ENCODE results near the gene FRAT1.
A peak's percentile ranks its signal among the peaks of the same experiment; 100 is the strongest.

Gene FRAT1

GRCh38 chr10:97360705-97361536 is 41.9 kb downstream of the FRAT1 start:
- ChIA-PET POLR2A (ENCODE audit: low non-redundant PET) (no interaction called here), CTCF (no interaction called here)
- DNase-seq (ENCODE audit: low spot score), result no peak
- TF ChIP-seq CTCF (conservative IDR thresholded peaks at IDR 0.05; ENCODE audit: low read depth), result no peak
- H3K27ac ChIP-seq, result no peak overlapping the region

- POLR2A ChIA-PET (ENCODE audit: low non-redundant PET), result no interaction called here
- CTCF ChIA-PET, result no interaction called here
- no peak for TF ChIP-seq CTCF (conservative IDR thresholded peaks at IDR 0.05; ENCODE audit: low read depth)
- DNase-seq (ENCODE audit: low spot score), result no peak
- no peak overlapping the region for H3K27ac ChIP-seq
Observed at GRCh38 chr10:97361537-97361901, 42.4 kb downstream of the FRAT1 start.

GRCh38 chr10:97362310-97363033 is 43.4 kb downstream of the FRAT1 start:
- no peak for TF ChIP-seq CTCF (conservative IDR thresholded peaks at IDR 0.05; ENCODE audit: low read depth)
- DNase-seq (ENCODE audit: low spot score), result no peak
- no peak overlapping the region for H3K27ac ChIP-seq
- POLR2A ChIA-PET (ENCODE audit: low non-redundant PET), result interaction anchor here (0.6 kb wide), 1 partner anchor 412 kb away, joined by 3 read pairs; no protein-coding TSS in a partner anchor
- CTCF ChIA-PET, result no interaction called here

GRCh38 chr10:97363071-97363470 is 44.0 kb downstream of the FRAT1 start:
- CTCF ChIA-PET, result no interaction called here
- POLR2A ChIA-PET (ENCODE audit: low non-redundant PET), result interaction anchor here (0.6 kb wide), 1 partner anchor 412 kb away, joined by 3 read pairs; no protein-coding TSS in a partner anchor
- TF ChIP-seq CTCF (conservative IDR thresholded peaks at IDR 0.05; ENCODE audit: low read depth), result no peak
- DNase-seq (ENCODE audit: low spot score), result no peak
- 0 out of 2 replicates have a peak overlapping the region, but pooled peaks have one; percentile 10 for H3K27ac ChIP-seq

GRCh38 chr10:97365761-97366351 is 46.8 kb downstream of the FRAT1 start:
- POLR2A ChIA-PET (ENCODE audit: low non-redundant PET), result no interaction called here

More at GRCh38 chr10:97365761-97366351, 46.8 kb downstream of the FRAT1 start:
- CTCF ChIA-PET, result interaction anchor here (0.6 kb wide), 1 partner anchor 109 kb away, joined by 5 read pairs; no protein-coding TSS in a partner anchor
- H3K27ac ChIP-seq, result no peak overlapping the region
- DNase-seq (ENCODE audit: low spot score), result no peak
- TF ChIP-seq CTCF (conservative IDR thresholded peaks at IDR 0.05; ENCODE audit: low read depth), result no peak

Measured in RWPE1 (cell line).